ENCODE data around the gene RFPL3. TPM values are rescaled to one million over a fixed set of nuclear protein-coding genes. Genes with fewer than 3 reads are reported as not detected.

RFPL3 gene
- total and polyA plus RNA-seq, 2 donors (not counting 1 experiment from before 2014, with no cell fraction given) = not detected

DNA sequence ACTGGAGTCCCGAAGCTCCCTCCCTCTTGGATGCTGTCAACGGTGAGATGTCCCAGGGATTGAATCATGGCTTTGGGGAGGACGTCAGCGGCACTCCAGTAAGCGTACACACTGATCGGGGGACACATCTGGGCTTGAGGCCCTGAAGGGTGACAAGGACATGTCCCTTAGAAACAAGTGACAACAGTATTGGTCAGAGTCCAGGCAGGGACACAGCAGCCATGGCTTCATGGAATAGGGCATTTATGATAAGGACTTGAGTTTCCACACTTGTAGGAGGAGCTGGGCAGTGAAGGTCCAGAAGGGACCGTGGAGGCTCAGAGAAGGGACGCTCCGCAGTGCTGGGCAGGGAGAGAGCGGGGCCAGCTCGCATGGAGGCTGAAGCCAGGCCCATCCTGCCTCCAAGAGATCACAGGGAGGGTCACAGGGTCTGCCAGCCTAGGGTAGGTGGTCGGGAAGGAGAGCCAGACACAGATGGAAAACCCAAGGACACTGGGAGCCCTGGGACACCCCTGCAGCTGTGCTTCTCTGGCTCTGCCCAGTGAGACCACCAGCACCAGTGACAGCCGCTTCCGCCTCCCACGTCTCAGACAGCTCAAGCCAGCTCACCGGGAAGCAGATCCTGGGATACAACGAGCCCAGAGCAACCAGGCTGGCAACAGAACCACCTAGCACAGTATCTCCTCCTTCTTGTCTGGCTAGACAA lies 22.9 kb upstream of the RFPL3 start:
- H3K4me2 ChIP-seq (replicated peaks; ENCODE audit: low read depth, low read length, poor library complexity, severe bottlenecking) = no peak overlapping the region
- intact Hi-C loops (cut with micrococcal nuclease) = no loop called here
- H3K9me3 Mint-ChIP-seq (ENCODE audit: insufficient read depth) = no peaks in the 10 kb centered on the region
- WGBS (ENCODE audit: insufficient coverage) = 87% methylated on average over 17 of the region's 17 CpGs
- ChIA-PET POLR2A (no interaction called here), CTCF (interaction anchor here (0.7 to 0.8 kb wide), 2 partner anchors 69 to 1251 kb away, joined by 3 read pairs; no protein-coding TSS in a partner anchor)
- ATAC-seq (ENCODE audit: low read depth) (no peak), DNase-seq (no peak)
- H3K36me3 ChIP-seq (replicated peaks in 1 of 2; ENCODE audit: control extremely low read depth in 1 of 2, control insufficient read depth in 1 of 2, extremely low read depth in 1 of 2, insufficient read depth in 2 of 2, low read length in 1 of 2) = no peaks in the 10 kb centered on the region
- H3K4me1 ChIP-seq (ENCODE audit: control insufficient read depth in 2 of 2, insufficient read depth in 2 of 2, low read length in 2 of 2) = no peaks in the 10 kb centered on the region
- no peak overlapping the region for H3K27ac ChIP-seq (ENCODE audit: low read length in 2 of 2)
- no peaks in the 10 kb centered on the region for H3K27me3 ChIP-seq (replicated peaks in 1 of 4; ENCODE audit: control extremely low read depth in 1 of 4, control insufficient read depth in 3 of 4, insufficient read depth in 4 of 4, low read length in 3 of 4)
- peaks cover 0 to 3% (median 0%) of the 10 kb centered on the region in 3 donors for H3K9me3 ChIP-seq (ENCODE audit: control extremely low read depth in 1 of 3, control insufficient read depth in 2 of 3, insufficient read depth in 1 of 3, low read length in 2 of 3)
- peaks cover 37% of the 10 kb centered on the region for H3K27me3 Mint-ChIP-seq
- no peak overlapping the region for H3K9ac ChIP-seq (ENCODE audit: low read length)
- H4K20me1 ChIP-seq (ENCODE audit: control insufficient read depth, insufficient read depth, low read length, poor library complexity, severe bottlenecking) = no peaks in the 10 kb centered on the region
- TF ChIP-seq, protein P1, sequence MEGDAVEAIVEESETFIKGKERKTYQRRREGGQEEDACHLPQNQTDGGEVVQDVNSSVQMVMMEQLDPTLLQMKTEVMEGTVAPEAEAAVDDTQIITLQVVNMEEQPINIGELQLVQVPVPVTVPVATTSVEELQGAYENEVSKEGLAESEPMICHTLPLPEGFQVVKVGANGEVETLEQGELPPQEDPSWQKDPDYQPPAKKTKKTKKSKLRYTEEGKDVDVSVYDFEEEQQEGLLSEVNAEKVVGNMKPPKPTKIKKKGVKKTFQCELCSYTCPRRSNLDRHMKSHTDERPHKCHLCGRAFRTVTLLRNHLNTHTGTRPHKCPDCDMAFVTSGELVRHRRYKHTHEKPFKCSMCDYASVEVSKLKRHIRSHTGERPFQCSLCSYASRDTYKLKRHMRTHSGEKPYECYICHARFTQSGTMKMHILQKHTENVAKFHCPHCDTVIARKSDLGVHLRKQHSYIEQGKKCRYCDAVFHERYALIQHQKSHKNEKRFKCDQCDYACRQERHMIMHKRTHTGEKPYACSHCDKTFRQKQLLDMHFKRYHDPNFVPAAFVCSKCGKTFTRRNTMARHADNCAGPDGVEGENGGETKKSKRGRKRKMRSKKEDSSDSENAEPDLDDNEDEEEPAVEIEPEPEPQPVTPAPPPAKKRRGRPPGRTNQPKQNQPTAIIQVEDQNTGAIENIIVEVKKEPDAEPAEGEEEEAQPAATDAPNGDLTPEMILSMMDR (IDR thresholded peaks at IDR 0.05) = no peak
- no peak for TF ChIP-seq EZH2 (IDR thresholded peaks at IDR 0.05; ENCODE audit: borderline replicate concordance, insufficient read depth, low read depth, low read length, poor library complexity, severe bottlenecking)
- no peak overlapping the region for H3K4me3 ChIP-seq (ENCODE audit: control extremely low read depth in 1 of 5, extremely low read depth in 1 of 5, insufficient read depth in 1 of 5, low read depth in 2 of 5, low read length in 4 of 5)
- no peaks in the 10 kb centered on the region for H3K4me1 Mint-ChIP-seq
- H3K27ac Mint-ChIP-seq = no peak overlapping the region
- no peak overlapping the region for H3K4me3 Mint-ChIP-seq
- no peak overlapping the region for H2AFZ ChIP-seq (ENCODE audit: insufficient read depth, low read depth, low read length, poor library complexity, severe bottlenecking)
- no peaks in the 10 kb centered on the region for H3K79me2 ChIP-seq (ENCODE audit: control insufficient read depth, insufficient read depth, low read length)

DNA sequence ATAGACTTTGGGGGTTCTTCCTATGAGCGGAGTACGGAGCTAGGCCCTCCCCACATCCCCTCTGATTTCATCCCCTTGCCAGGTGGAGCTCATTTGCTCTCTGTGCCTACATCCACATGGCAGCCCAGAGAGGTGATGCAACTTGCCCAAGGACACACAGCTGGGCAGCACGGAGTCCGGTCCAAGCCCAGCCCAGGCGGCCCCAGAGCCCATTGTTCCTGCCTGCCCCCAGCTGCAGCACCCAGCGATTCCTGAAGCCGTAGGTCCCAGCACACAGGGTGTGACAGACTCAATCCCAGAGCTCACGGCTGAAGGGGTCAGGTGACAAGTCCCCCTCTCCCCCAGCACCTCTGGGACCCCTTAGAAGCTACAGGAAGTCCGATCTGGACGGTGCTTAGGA lies 22.2 kb upstream of the RFPL3 start:
- ATAC-seq (ENCODE audit: low read depth) = no peak
- H3K27ac Mint-ChIP-seq = no peak overlapping the region
- Histone ChIP-seq H3K9ac (ENCODE audit: low read length) (no peak overlapping the region), H3K4me1 (ENCODE audit: control insufficient read depth in 2 of 2, insufficient read depth in 2 of 2, low read length in 2 of 2) (no peaks in the 10 kb centered on the region), H3K4me2 (replicated peaks; ENCODE audit: low read depth, low read length, poor library complexity, severe bottlenecking) (no peak overlapping the region), H4K20me1 (ENCODE audit: control insufficient read depth, insufficient read depth, low read length, poor library complexity, severe bottlenecking) (no peaks in the 10 kb centered on the region), H3K27me3 (replicated peaks in 1 of 4; ENCODE audit: control extremely low read depth in 1 of 4, control insufficient read depth in 3 of 4, insufficient read depth in 4 of 4, low read length in 3 of 4) (no peaks in the 10 kb centered on the region), H3K36me3 (replicated peaks in 1 of 2; ENCODE audit: control extremely low read depth in 1 of 2, control insufficient read depth in 1 of 2, extremely low read depth in 1 of 2, insufficient read depth in 2 of 2, low read length in 1 of 2) (no peaks in the 10 kb centered on the region), H3K9me3 (ENCODE audit: control extremely low read depth in 1 of 3, control insufficient read depth in 2 of 3, insufficient read depth in 1 of 3, low read length in 2 of 3) (peaks cover 0 to 3% (median 0%) of the 10 kb centered on the region in 3 donors), H3K4me3 (ENCODE audit: control extremely low read depth in 1 of 5, extremely low read depth in 1 of 5, insufficient read depth in 1 of 5, low read depth in 2 of 5, low read length in 4 of 5) (no peak overlapping the region), H3K27ac (ENCODE audit: low read length in 2 of 2) (no peak overlapping the region), H3K79me2 (ENCODE audit: control insufficient read depth, insufficient read depth, low read length) (no peaks in the 10 kb centered on the region), H2AFZ (ENCODE audit: insufficient read depth, low read depth, low read length, poor library complexity, severe bottlenecking) (no peak overlapping the region)
- no peak for DNase-seq
- peaks cover 41% of the 10 kb centered on the region for H3K27me3 Mint-ChIP-seq
- no peak overlapping the region for H3K4me3 Mint-ChIP-seq
- TF ChIP-seq, protein P1 (IDR thresholded peaks at IDR 0.05) = no peak
- no peak for TF ChIP-seq EZH2 (IDR thresholded peaks at IDR 0.05; ENCODE audit: borderline replicate concordance, insufficient read depth, low read depth, low read length, poor library complexity, severe bottlenecking)
- no peaks in the 10 kb centered on the region for H3K4me1 Mint-ChIP-seq
- no peaks in the 10 kb centered on the region for H3K9me3 Mint-ChIP-seq (ENCODE audit: insufficient read depth)
- ChIA-PET CTCF (interaction anchor here (0.6 to 0.8 kb wide), 2 partner anchors 69 to 227 kb away, joined by 3 read pairs; no protein-coding TSS in a partner anchor), POLR2A (no interaction called here)
- intact Hi-C loops (cut with micrococcal nuclease) = no loop called here
- WGBS (ENCODE audit: insufficient coverage) = 80% methylated on average over 9 of the region's 10 CpGs
